Glomerular visceral epithelial cell (primary cell): ENCODE results near the gene SLC35F1.
"Not testable (repeated sequence)": the region's sequence is repeated elsewhere in the genome, so short reads cannot be mapped to it uniquely, and the experiment has no call there.

ENCODE experiments used
- DNase-seq: peaks from one replicate; pipeline ENCODE4 v3.0.0-alpha.2; 2016; ENCODE audit errors: extremely low spot score

The SLC35F1 gene

GRCh38 chr6:117927866-117928265, 20.8 kb downstream of the SLC35F1 start:
- DNase-seq = no peak

GRCh38 chr6:117928833-117929232, 21.8 kb downstream of the SLC35F1 start:
- DNase-seq = no peak

DNA sequence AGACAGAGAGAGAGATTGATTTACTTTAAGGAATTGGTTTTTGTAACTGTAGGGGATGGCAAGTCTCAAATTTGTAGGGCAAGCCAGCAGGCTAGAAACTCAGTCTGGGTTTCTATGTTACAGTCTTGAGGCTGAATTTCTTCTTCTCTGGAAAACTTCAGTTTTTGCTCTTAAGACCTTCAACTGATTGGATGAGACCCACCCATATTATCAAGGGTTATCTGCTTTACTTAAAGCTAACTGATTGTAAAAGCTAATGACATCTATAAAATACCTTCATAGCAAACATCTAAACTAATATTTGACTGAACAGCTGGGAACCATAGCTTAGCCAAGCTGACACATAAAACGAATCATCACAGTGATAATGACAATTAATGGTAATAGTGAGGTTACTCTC, 22.4 kb downstream of the SLC35F1 start:
- DNase-seq = no peak

DNA sequence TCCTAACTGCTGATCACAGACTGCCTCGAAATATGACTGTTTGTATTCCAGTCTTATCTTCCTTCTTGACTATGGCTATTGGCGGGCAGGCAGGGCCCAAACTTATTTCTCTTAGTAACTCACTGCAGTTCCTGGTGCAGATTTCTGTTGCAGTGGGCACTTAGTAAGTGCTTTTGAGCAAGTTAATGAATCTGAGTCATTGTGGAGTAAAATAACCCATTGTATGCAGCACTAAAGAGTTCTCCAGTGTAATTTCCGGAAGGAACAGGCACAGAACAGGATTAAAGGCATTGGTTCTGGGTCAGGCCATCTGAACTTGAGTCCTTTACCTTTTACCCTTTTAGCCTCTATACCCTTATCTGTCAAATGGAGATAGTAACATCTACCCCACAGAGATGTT, 23.6 kb downstream of the SLC35F1 start:
- DNase-seq = no peak

GRCh38 chr6:117932001-117932400, 24.9 kb downstream of the SLC35F1 start:
- DNase-seq = no peak

- DNase-seq = no peak
Observed at GRCh38 chr6:117932676-117933075, 25.6 kb downstream of the SLC35F1 start.

DNA sequence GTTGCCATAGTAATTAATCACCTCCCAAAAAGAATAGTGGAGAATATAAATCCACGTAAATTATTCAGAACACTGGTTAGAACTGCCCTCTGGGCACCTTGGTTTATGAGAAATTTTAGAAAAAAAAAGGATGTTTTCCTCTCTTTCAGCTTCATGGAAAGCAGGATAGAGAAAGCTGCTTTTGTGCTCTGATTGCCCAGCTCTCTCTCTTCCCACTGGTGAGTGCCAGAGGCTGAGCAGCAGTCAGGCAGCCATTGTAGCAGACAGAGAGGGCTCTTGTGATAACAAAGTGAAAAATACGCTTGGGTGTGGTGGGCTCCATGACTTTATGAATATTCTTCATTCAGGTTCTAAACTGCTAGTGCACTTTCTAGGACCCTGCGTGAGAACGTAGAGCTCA, 26.4 kb downstream of the SLC35F1 start:
- DNase-seq = no peak

GRCh38 chr6:117938311-117938995, 31.4 kb downstream of the SLC35F1 start:
- DNase-seq = peak; percentile 2

DNA sequence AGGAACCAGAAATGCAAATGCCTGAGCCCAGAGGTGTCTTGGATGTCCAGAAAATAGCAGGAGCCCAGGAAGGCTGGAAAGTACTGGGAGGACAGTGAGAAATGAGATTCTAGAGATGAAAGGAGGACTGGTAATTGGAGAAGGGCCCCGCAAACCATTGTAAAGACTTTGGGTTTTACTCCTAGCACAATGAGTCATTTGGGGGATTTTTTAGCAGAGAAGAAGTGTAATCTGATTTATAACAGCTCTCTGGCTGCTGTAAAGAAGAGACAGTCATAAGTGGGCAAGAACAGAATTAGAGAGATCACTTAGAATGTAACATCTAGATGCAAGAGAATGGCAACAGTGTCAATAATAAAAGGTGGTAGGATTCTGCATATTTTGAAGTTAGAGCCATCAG, 40.2 kb downstream of the SLC35F1 start:
- no peak for DNase-seq

DNA sequence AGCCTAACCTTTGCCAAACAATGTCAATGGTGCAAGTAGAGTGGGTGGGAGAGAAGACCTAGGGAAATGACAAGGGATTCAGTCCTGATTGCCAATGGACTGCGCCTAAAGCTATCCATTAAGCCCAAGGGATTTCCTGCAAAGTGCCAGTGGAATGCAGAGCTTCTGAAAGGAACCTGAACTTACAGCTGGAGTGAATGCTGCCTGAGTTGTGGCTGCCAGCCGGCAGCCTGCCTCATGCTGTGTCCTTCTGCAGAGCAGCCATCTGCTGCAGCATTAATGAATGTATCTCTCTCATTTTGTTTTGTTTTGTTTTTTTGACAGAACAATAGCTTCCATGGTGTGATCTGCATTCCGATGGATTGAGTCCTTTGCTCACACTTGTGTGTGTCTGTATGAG, 44.7 kb downstream of the SLC35F1 start:
- DNase-seq = no peak

GRCh38 chr6:117955684-117956256, 48.7 kb downstream of the SLC35F1 start:
- DNase-seq = no peak

DNA sequence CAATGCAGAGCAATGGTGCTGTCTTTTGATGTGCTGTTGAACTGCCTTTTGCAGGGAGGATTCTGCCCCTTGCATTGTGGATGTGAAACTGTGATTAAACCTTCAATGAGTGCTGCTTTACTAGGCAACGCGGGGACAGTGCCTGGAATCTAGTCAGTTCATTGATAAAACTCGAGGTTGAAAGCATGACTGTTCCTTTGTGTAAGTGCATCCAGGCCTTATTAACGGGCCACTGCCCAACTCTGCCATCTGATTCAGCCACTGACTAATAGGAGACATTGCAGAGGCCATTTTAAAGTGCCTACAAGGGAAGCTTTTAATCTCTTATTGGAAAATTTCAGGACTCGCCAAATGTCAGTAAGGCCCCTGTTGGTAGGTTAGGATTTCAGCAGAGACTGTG, 49.3 kb downstream of the SLC35F1 start:
- no peak for DNase-seq

GRCh38 chr6:117958536-117958935, 51.5 kb downstream of the SLC35F1 start:
- no peak for DNase-seq

- no peak for DNase-seq
Observed at GRCh38 chr6:117960877-117961276, 53.8 kb downstream of the SLC35F1 start.

GRCh38 chr6:117961301-117961700, 54.2 kb downstream of the SLC35F1 start:
- no peak for DNase-seq

- DNase-seq = not testable (repeated sequence)
Observed at GRCh38 chr6:117965763-117966162, 58.7 kb downstream of the SLC35F1 start.

DNA sequence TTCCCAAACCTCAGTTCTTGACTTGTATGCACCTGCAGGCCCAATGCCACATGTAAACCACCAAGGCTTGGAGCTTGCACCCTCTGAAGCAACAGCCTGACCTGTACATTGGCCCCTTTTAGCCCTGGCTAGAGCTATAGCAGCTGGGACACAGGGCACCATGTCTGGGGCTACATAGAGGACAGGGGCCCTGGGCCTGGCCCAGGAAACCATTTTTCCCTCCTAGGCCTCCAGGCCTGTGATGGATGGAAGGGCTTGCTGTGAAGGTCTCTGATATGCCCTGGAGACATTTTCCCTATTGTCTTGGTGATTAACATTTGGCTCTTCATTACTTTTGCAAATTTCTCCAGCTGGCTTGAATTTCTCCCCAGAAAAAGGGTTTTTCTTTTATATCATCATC, 64.6 kb downstream of the SLC35F1 start:
- no peak for DNase-seq

GRCh38 chr6:117974914-117975627, 68.0 kb downstream of the SLC35F1 start:
- DNase-seq = no peak

- DNase-seq = peak; percentile 47
Observed at GRCh38 chr6:117976030-117976651, 69.1 kb downstream of the SLC35F1 start.

GRCh38 chr6:117985916-117986315, 78.9 kb downstream of the SLC35F1 start:
- DNase-seq = no peak

GRCh38 chr6:117986396-117986795, 79.3 kb downstream of the SLC35F1 start:
- no peak for DNase-seq

- no peak for DNase-seq
Observed at GRCh38 chr6:117989086-117989485, 82.0 kb downstream of the SLC35F1 start.

- no peak for DNase-seq
Observed at GRCh38 chr6:117990151-117990550, 83.1 kb downstream of the SLC35F1 start.
